GM03348 (cell line): ENCODE results near the gene CDKN2A.
"Not testable (repeated sequence)": the region's sequence is repeated elsewhere in the genome, so short reads cannot be mapped to it uniquely, and the experiment has no call there.

Source experiments
- DNase-seq: peaks from one replicate; pipeline ENCODE4 v3.0.0; 2012; ENCODE audit warnings: low spot score

CDKN2A gene

GRCh38 chr9:21982391-21982790 is 11.8 kb downstream of the CDKN2A start:
- DNase-seq = no peak

- DNase-seq = no peak
Observed at GRCh38 chr9:21976334-21976875, 17.8 kb downstream of the CDKN2A start.

GRCh38 chr9:21974722-21975409 is 19.3 kb downstream of the CDKN2A start:
- DNase-seq = peak; percentile 78

- no peak for DNase-seq
Observed at GRCh38 chr9:21974343-21974721, 19.9 kb downstream of the CDKN2A start.

DNA sequence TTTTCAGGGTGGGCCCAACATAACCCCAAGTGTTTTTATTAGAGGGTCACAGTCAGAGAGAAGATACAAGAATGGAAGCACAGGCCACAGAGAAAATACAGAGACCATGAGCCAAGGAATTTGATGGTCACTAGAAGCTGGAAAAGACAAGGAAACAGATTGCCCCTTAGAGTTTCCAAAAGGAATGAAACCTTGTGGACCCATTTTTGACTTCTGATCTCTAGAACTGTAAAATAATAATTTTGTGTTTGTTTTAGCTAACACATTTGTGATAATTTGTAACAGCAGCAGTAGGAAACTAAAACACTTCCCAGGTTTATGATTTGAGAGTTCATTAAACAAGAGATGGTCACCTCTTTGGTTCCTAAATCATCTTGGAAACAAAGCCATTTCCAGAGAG is 21.8 kb downstream of the CDKN2A start:
- DNase-seq = no peak

GRCh38 chr9:21970800-21971640 is 23.2 kb downstream of the CDKN2A start:
- no peak for DNase-seq

GRCh38 chr9:21969951-21970799 is 24.0 kb downstream of the CDKN2A start:
- DNase-seq = no peak

GRCh38 chr9:21969011-21969940 is 24.9 kb downstream of the CDKN2A start:
- DNase-seq = no peak

DNA sequence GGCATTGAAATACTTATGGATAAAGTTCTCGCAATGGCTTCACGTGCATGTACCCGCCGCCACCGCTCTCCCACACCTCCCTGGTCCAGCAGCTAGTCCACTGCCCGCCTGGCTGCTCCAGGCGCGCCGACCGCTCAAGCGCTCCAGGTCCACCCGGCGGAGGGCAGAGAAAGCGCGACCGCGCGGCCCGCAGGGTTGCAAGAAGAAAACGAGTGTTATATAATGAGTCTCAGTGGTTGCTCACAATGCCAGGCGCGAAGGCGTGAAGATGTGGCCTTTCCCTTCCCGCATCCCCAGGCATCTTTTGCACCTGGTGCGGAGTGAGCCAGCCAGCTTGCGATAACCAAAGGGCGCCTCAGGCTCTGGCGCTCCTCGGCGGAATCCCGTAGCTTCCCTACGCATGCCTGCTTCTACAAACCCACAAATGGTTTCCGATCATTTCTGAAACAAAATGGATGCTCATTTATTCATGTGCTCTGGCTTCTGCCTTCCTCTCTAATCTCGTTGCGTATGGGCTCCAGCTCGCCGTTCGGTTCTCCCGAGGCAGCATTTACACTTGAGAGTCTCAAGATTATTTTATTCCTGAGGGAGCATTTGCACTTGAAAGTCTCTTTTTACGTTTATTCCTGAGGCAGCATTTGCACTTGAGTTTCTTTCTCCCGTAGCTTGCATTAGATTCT is 25.7 kb downstream of the CDKN2A start:
- peak; percentile 50 for DNase-seq

DNA sequence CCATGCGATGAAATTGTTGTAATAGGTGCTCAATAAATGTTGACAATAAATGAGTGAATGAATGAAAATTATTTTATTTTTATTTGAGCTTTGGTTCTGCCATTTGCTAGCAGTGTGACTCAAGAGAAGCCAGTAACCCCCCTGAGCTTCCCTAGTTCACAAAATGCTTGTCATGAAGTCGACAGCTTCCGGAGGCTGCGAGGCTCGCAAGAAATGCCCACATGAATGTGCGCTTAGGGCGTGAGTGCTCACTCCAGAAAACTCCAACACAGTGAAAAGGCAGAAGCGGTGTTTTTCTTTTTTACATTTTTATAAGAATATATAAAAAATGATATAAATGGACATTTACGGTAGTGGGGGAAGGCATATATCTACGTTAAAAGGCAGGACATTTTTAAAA is 26.5 kb downstream of the CDKN2A start:
- no peak for DNase-seq

- DNase-seq = no peak
Observed at GRCh38 chr9:21967169-21967568, 27.0 kb downstream of the CDKN2A start.

GRCh38 chr9:21966140-21966851 is 27.9 kb downstream of the CDKN2A start:
- no peak for DNase-seq

- DNase-seq = peak; percentile 89
Observed at GRCh38 chr9:21965401-21965951, 28.7 kb downstream of the CDKN2A start.

DNA sequence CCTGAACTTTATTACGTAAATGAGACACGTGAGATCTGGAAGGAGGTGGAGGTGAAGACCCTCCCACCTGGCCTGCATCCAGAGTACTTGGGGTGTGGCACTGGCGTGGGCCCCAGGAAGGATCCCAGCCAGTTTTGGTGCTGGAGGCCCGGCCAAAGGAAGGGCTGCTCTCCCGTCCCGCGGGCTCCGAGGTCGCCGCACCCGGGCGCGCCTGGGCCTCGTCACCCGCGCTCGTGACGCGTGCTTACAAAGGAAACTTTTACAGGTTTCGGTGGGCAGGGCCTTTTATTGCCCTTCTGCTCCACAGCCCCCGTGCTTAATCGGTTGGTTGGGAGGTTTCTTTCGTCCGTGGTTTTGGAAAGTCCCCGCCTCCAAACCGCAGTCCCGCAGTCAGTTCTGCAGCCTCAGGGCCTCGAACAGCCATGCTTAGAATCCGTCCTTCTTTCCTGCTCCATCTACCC is 29.2 kb downstream of the CDKN2A start:
- DNase-seq = peak; percentile 47

DNA sequence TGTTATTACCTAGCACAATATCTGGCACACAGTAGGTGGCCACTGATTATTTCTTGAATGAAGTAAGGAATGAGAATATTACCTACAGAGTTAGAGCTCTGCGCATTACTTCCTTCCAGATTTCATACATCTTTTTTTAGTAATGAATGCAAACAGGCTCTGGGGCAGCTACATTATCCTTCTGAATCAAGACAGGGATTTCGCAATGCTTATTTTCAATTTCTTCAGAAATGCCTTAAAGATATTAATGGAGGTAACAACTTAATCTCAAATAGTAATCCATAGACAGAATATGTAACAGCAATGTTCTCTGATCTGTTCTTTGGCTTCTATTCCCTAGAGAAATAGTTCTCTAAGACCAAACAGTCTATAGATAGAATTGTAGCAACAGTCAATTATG is 32.6 kb downstream of the CDKN2A start:
- no peak for DNase-seq

- not testable (repeated sequence) for DNase-seq
Observed at GRCh38 chr9:21959268-21959667, 34.9 kb downstream of the CDKN2A start.

DNA sequence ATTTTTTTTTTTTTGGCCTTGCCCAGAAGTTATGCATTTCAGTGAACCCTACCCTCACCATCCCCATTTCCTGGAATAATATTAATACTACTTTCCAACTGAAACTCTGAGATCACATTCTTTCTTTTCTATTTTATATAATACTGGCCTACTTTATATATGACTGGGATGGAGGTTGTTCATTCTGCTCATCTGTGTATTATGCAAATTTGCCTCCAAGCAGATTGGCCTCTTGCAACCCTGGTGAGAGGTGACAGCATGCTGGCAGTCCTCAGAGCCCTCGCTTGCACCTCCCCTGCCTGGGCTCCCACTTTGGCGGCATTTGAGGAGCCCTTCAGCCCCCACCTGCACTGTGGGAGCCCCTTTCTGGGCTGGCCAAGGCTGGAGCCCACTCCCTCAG is 35.4 kb downstream of the CDKN2A start:
- no peak for DNase-seq

DNA sequence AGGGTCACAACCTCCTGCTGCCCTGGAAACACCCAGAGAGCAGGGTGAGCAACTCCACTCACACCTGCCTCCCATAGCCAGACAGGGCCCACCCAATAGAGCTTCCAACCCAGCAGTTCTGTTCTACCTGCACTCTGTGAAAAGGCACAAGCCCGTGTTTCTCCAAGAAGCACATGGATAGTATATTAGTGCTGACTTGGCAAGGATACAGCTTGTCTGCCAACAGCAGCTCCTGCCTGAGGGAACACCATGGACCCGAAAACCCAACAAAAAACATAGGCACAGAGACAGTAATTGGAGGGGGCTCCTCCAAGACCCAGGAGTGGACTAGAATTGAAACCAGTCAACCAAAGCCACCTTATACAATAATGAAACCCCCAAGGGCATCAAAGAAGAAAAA is 48.6 kb downstream of the CDKN2A start:
- no peak for DNase-seq

DNA sequence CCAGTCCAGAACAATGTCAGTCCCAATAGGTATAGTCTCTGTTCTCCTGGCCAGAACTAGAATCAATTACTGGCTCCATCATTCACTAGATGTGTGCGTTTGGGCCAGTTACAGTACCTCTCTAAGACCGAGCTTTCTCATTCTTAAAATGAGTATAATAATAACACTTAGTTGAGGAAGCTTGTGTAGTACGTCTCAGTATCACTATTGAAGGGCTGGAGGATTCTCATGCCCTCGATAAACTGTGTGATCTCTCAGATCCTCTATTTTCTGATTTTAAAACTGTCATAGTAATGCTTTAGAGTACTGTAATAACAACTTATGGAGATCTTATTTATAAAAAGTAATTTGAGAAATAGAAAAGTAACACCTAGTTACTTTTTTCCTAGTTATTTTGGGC is 50.7 kb downstream of the CDKN2A start:
- DNase-seq = no peak
